ENCODE data around the gene HMGN4.

DNA sequence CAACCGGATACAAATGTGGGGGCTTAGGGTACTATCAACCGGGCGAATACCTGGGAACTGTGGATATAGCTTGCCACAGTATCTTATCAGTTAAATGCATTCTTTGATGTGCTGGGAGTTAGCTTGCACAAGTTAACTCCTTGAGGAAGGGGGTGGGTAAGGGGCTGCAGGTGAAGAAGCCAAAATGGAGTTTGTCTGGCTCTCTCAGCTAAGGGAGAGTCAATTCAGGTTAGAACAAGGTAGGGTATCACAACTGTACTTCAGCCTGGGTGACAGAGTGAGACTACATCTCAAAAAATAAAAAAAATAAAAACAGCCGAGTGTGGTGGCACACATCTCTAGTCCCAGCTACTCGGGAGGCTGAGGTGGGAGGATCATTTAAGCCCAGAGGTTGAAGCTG is 46.6 kb upstream of the HMGN4 start:
- TF ChIP-seq POLR2A (IDR thresholded peaks at IDR 0.05) = no peak
- TF ChIP-seq, protein P1, sequence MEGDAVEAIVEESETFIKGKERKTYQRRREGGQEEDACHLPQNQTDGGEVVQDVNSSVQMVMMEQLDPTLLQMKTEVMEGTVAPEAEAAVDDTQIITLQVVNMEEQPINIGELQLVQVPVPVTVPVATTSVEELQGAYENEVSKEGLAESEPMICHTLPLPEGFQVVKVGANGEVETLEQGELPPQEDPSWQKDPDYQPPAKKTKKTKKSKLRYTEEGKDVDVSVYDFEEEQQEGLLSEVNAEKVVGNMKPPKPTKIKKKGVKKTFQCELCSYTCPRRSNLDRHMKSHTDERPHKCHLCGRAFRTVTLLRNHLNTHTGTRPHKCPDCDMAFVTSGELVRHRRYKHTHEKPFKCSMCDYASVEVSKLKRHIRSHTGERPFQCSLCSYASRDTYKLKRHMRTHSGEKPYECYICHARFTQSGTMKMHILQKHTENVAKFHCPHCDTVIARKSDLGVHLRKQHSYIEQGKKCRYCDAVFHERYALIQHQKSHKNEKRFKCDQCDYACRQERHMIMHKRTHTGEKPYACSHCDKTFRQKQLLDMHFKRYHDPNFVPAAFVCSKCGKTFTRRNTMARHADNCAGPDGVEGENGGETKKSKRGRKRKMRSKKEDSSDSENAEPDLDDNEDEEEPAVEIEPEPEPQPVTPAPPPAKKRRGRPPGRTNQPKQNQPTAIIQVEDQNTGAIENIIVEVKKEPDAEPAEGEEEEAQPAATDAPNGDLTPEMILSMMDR (IDR thresholded peaks at IDR 0.05) = no peak

Data from breast epithelium (tissue), 3 donors.